OCI-LY3 (cell line): ENCODE data around the gene LPP.
A peak's percentile ranks its signal among the peaks of the same experiment; 100 is the strongest.

Source experiments
- H2AFZ ChIP-seq: fragments of 200-600, 300-600 bp; shearing (Covaris generic); 2 replicates; pipeline ENCODE4 v1.6.0; 2014; ENCODE audit warnings: antibody characterized with exemption, low read depth, low read length
- H3K27ac ChIP-seq: fragments of 200-600, 300-600 bp; sonication (generic); 2 replicates; pipeline ENCODE4 v1.5.1; 2014; ENCODE audit warnings: mild to moderate bottlenecking, low read length, moderate library complexity, mixed read lengths
- H3K27me3 ChIP-seq: fragments of 200-600, 300-600 bp; sonication (generic); 2 replicates; pipeline ENCODE4 v1.6.1; 2014; ENCODE audit warnings: low read depth, low read length, mixed read lengths
- H3K36me3 ChIP-seq: fragments of 200-600, 300-600 bp; sonication (generic); replicated peaks from 2 replicates; pipeline ENCODE3; 2014; ENCODE audit warnings: low read depth, low read length, mixed read lengths
- H3K4me1 ChIP-seq: fragments of 300-600, 200-600 bp; sonication (generic); 2 replicates; pipeline ENCODE4 v1.6.1; 2014; ENCODE audit warnings: low read length, mixed read lengths
- H3K4me2 ChIP-seq: fragments of 200-600, 300-600 bp; sonication (generic); 2 replicates; pipeline ENCODE4 v1.6.1; 2014; ENCODE audit warnings: low read length, mixed read lengths
- H3K4me3 ChIP-seq: fragments of 300-600, 200-600 bp; sonication (generic); 2 replicates; pipeline ENCODE4 v1.5.1; 2014; ENCODE audit warnings: antibody characterized with exemption, mild to moderate bottlenecking, low read length, moderate library complexity
- H3K79me2 ChIP-seq: fragments of 300-600, 200-600 bp; shearing (Covaris generic); 2 replicates; pipeline ENCODE4 v1.6.1; 2014; ENCODE audit warnings: mild to moderate bottlenecking, low read length, mixed read lengths
- H3K9ac ChIP-seq: fragments of 300-600, 200-600 bp; shearing (Covaris generic); 2 replicates; pipeline ENCODE4 v1.6.0; 2014; ENCODE audit warnings: mild to moderate bottlenecking, low read length, moderate library complexity
- H3K9me3 ChIP-seq: fragments of 200-600, 300-600 bp; shearing (Covaris generic); 2 replicates; pipeline ENCODE4 v1.6.1; 2014; ENCODE audit warnings: low read length, mixed read lengths; ENCODE audit not compliant: insufficient read depth
- H4K20me1 ChIP-seq: fragments of 200-600, 300-600 bp; sonication (generic); 2 replicates; pipeline ENCODE4 v1.6.1; 2016; ENCODE audit warnings: low read length, mixed read lengths; ENCODE audit not compliant: insufficient read depth
- CTCF ChIP-seq: fragments of 200-600, 300-600 bp; sonication (generic); IDR thresholded peaks from 2 replicates; pipeline ENCODE4 v1.5.1; 2014; ENCODE audit warnings: antibody characterized with exemption, low read length, low read depth
- EZH2phosphoT487 ChIP-seq: fragments of 200-600 bp; shearing (Covaris generic); IDR thresholded peaks from 2 replicates; pipeline ENCODE4 v1.6.1; 2018; ENCODE audit warnings: antibody characterized with exemption, mixed run types, low read depth

Gene LPP

DNA sequence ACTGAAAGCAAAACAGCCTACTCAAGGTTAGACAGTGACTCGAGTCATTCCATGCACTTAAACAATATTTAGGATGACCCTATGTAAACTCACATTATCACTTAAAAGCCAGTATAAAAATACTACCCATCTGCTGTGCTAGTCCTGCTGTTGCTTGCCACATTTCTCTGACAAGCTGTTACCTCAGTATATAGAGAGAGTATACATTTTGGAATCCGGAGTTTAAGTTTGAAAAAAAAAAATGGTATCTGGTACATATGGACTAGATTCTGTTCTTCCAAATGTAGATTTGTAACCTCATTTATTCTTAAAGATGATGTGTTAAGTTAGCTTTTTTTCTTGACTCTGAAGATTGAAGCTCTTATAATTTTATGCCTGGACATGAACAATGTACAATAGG, 514.0 kb downstream of the LPP start:
- Histone ChIP-seq H2AFZ (no peak overlapping the region), H3K79me2 (no peaks in the 10 kb centered on the region), H3K36me3 (no peaks in the 10 kb centered on the region), H3K4me1 (peaks cover 21% of the 10 kb centered on the region), H3K9me3 (no peaks in the 10 kb centered on the region), H3K4me2 (no peak overlapping the region), H4K20me1 (no peaks in the 10 kb centered on the region), H3K4me3 (no peak overlapping the region), H3K9ac (no peak overlapping the region), H3K27me3 (no peaks in the 10 kb centered on the region), H3K27ac (no peak overlapping the region)
- no peak for TF ChIP-seq EZH2phosphoT487
- TF ChIP-seq CTCF = no peak

- peaks cover 15% of the 10 kb centered on the region for H3K4me1 ChIP-seq
- H3K27ac ChIP-seq = no peak overlapping the region
- TF ChIP-seq EZH2phosphoT487 (no peak), CTCF (no peak)
- H3K27me3 ChIP-seq = no peaks in the 10 kb centered on the region
- H3K4me3 ChIP-seq = no peak overlapping the region
- no peak overlapping the region for H3K9ac ChIP-seq
- H3K79me2 ChIP-seq = no peaks in the 10 kb centered on the region
- H2AFZ ChIP-seq = no peak overlapping the region
- H3K9me3 ChIP-seq = no peaks in the 10 kb centered on the region
- H3K4me2 ChIP-seq = no peak overlapping the region
- H3K36me3 ChIP-seq = no peaks in the 10 kb centered on the region
- H4K20me1 ChIP-seq = no peaks in the 10 kb centered on the region
Observed at GRCh38 chr3:188670446-188670845, 516.5 kb downstream of the LPP start.

DNA sequence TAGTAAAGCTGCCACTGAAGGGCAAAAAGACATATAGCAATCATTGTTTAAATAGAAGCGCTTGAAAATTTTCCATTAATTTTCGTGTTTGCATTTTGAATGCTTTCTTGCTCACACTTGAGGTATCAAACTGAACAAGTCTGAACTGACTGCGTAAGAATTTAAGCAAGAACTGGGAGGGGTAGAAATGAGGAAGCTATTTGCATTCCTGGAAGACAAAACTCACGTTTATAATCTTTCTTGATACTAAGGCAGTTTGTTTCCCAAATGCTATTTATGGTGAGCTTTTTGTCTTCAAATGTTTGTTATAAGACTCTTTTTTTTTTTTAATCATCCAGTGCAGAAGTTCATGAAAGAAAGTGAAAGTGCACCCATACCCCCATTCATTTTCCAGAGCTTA, 518.0 kb downstream of the LPP start:
- Histone ChIP-seq H2AFZ (no peak overlapping the region), H3K4me3 (peak overlapping the region; percentile 42), H3K4me1 (peaks cover 15% of the 10 kb centered on the region), H3K79me2 (no peaks in the 10 kb centered on the region), H3K27ac (no peak overlapping the region), H3K9me3 (0 out of 2 replicates have a peak, but pooled peaks cover 5% of the 10 kb centered on the region), H3K36me3 (no peaks in the 10 kb centered on the region), H4K20me1 (no peaks in the 10 kb centered on the region), H3K27me3 (no peaks in the 10 kb centered on the region), H3K9ac (no peak overlapping the region), H3K4me2 (peak overlapping the region; percentile 51)
- TF ChIP-seq EZH2phosphoT487 (no peak), CTCF (no peak)

- no peak for TF ChIP-seq CTCF
- TF ChIP-seq EZH2phosphoT487 = no peak
- H3K27ac ChIP-seq = no peak overlapping the region
- H3K4me2 ChIP-seq = no peak overlapping the region
- H3K79me2 ChIP-seq = no peaks in the 10 kb centered on the region
- peaks cover 22% of the 10 kb centered on the region for H3K4me1 ChIP-seq
- no peak overlapping the region for H3K9ac ChIP-seq
- no peaks in the 10 kb centered on the region for H3K27me3 ChIP-seq
- no peak overlapping the region for H3K4me3 ChIP-seq
- no peak overlapping the region for H2AFZ ChIP-seq
- no peaks in the 10 kb centered on the region for H3K36me3 ChIP-seq
- H4K20me1 ChIP-seq = no peaks in the 10 kb centered on the region
- H3K9me3 ChIP-seq = 0 out of 2 replicates have a peak, but pooled peaks cover 5% of the 10 kb centered on the region
Observed at GRCh38 chr3:188672840-188673239, 518.9 kb downstream of the LPP start.
